IMR-90 (cell line): Measurements from ENCODE around the gene FAAP20. TPM values are rescaled to one million over a fixed set of nuclear protein-coding genes. Genes with fewer than 3 reads are reported as not detected.

Experiments
- ATAC-seq: fragments of 200-7000 bp; cut with Tn5 transposase; 2 replicates; pipeline ENCODE4 v1.9.1; 2020; ENCODE audit warnings: low read depth, mild to moderate bottlenecking, moderate library complexity
- BruUV-seq: library from RNA; stranded (reverse); fragments of 400-500 nt; replicated peaks from 2 replicates; lab custom pipeline; 2021; lab: Mats Ljungman, UMichigan
- CTCF ChIA-PET: fragments of 300-600 bp; formaldehyde crosslinking; extraction: SDS; loops from one replicate; lab custom pipeline; 2021; ENCODE audit warnings: antibody characterized with exemption; lab: Yijun Ruan, JAX
- POLR2A ChIA-PET: fragments of 300-600 bp; sonication (Branson Sonifier 250); formaldehyde crosslinking; loops from one replicate; lab custom pipeline; 2022; ENCODE audit warnings: antibody characterized with exemption; ENCODE audit not compliant: unreplicated experiment; lab: Charles Lee
- DNase-seq: peaks from one replicate; pipeline ENCODE4 v3.0.0; 2013
- H2AFZ ChIP-seq: replicated peaks from 2 replicates; pipeline ENCODE3; 2013; ENCODE audit warnings: low read length, mild to moderate bottlenecking; ENCODE audit not compliant: poor library complexity
- H2AK5ac ChIP-seq: 2 replicates; pipeline ENCODE4 v1.6.1; 2013; ENCODE audit warnings: low read depth, low read length, inconsistent platforms
- H2AK9ac ChIP-seq: replicated peaks from 2 replicates; pipeline ENCODE3; 2013; ENCODE audit warnings: mild to moderate bottlenecking, low read depth, low read length, moderate library complexity; ENCODE audit not compliant: poor library complexity
- H2BK120ac ChIP-seq: 2 replicates; pipeline ENCODE4 v1.6.1; 2013; ENCODE audit warnings: low read depth, low read length, inconsistent platforms
- H2BK15ac ChIP-seq: 3 replicates; pipeline ENCODE4 v1.6.1; 2013; ENCODE audit warnings: low read depth, low read length, inconsistent platforms
- H2BK20ac ChIP-seq: 2 replicates; pipeline ENCODE4 v1.6.1; 2013; ENCODE audit warnings: low read depth, mild to moderate bottlenecking, inconsistent platforms, low read length, moderate library complexity
- H2BK5ac ChIP-seq: 2 replicates; pipeline ENCODE4 v1.6.1; 2013; ENCODE audit warnings: mild to moderate bottlenecking, low read depth, low read length, inconsistent platforms; ENCODE audit not compliant: poor library complexity, severe bottlenecking
- H3K14ac ChIP-seq: replicated peaks from 2 replicates; pipeline ENCODE4 v1.6.1; 2013; ENCODE audit warnings: low read depth, low read length, inconsistent platforms
- H3K18ac ChIP-seq: 2 replicates; pipeline ENCODE4 v1.6.1; 2013; ENCODE audit warnings: low read depth, low read length, control low read depth
- H3K23ac ChIP-seq: 2 replicates; pipeline ENCODE4 v1.6.1; 2013; ENCODE audit warnings: low read depth, low read length, inconsistent platforms
- H3K27ac ChIP-seq: 2 replicates; pipeline ENCODE4 v1.5.1; 2013; ENCODE audit warnings: mild to moderate bottlenecking, control low read depth, low read length; ENCODE audit not compliant: insufficient read depth
- H3K27me3 ChIP-seq: 2 replicates; pipeline ENCODE4 v1.6.1; 2013; ENCODE audit warnings: low read length; ENCODE audit not compliant: control insufficient read depth, insufficient read depth
- H3K36me3 ChIP-seq: 2 replicates; pipeline ENCODE4 v1.6.1; 2013; ENCODE audit warnings: low read length, mixed read lengths; ENCODE audit not compliant: control insufficient read depth, insufficient read depth
- H3K4ac ChIP-seq: 2 replicates; pipeline ENCODE4 v1.6.1; 2013; ENCODE audit warnings: low read depth, low read length, inconsistent platforms
- H3K4me1 ChIP-seq: 2 replicates; pipeline ENCODE4 v1.6.1; 2013; ENCODE audit warnings: low read length, mixed read lengths; ENCODE audit not compliant: control insufficient read depth, insufficient read depth
- H3K4me2 ChIP-seq: 2 replicates; pipeline ENCODE4 v1.6.1; 2013; ENCODE audit warnings: low read depth, mild to moderate bottlenecking, control low read depth, low read length, moderate library complexity
- H3K4me3 ChIP-seq: 2 replicates; pipeline ENCODE4 v1.5.1; 2013; ENCODE audit warnings: low read depth, mild to moderate bottlenecking, control low read depth, low read length, moderate library complexity; ENCODE audit not compliant: insufficient read depth
- H3K56ac ChIP-seq: 2 replicates; pipeline ENCODE4 v1.6.1; 2013; ENCODE audit warnings: low read length, inconsistent platforms; ENCODE audit not compliant: insufficient read depth; ENCODE audit errors: extremely low read depth
- H3K79me1 ChIP-seq, 2 experiments: 2 replicates each; pipeline ENCODE4 v1.6.1; 2013; ENCODE audit warnings: low read length in 2 of 2, inconsistent platforms in 1 of 2, low read depth in 1 of 2
- H3K9ac ChIP-seq: 2 replicates; pipeline ENCODE4 v1.6.1; 2013; ENCODE audit warnings: low read depth, low read length, control low read depth
- H3K9me1 ChIP-seq: 2 replicates; pipeline ENCODE4 v1.6.1; 2013; ENCODE audit warnings: low read length, inconsistent platforms; ENCODE audit not compliant: insufficient read depth
- H3K9me3 ChIP-seq: 2 replicates; pipeline ENCODE4 v1.6.1; 2013; ENCODE audit warnings: low read length; ENCODE audit not compliant: control insufficient read depth, insufficient read depth
- H4K20me1 ChIP-seq: 2 replicates; pipeline ENCODE4 v1.6.1; 2013; ENCODE audit warnings: low read length, inconsistent platforms; ENCODE audit not compliant: insufficient read depth
- H4K5ac ChIP-seq: 2 replicates; pipeline ENCODE4 v1.6.1; 2013; ENCODE audit warnings: mild to moderate bottlenecking, low read depth, low read length, control low read depth
- H4K8ac ChIP-seq, 2 experiments: 2 replicates each; pipeline ENCODE4 v1.6.1; 2013; ENCODE audit warnings: low read depth in 2 of 2, low read length in 2 of 2, control low read depth in 1 of 2, inconsistent platforms in 1 of 2
- H4K91ac ChIP-seq: 2 replicates; pipeline ENCODE4 v1.6.1; 2013; ENCODE audit warnings: low read depth, low read length, inconsistent platforms; ENCODE audit not compliant: insufficient read depth
- BHLHE40 ChIP-seq: fragments of 150-350 bp; IDR thresholded peaks from 2 replicates; pipeline ENCODE4 v1.6.1; 2016; ENCODE audit warnings: mild to moderate bottlenecking, low read depth, low read length
- CEBPB ChIP-seq: IDR thresholded peaks from 2 replicates; pipeline ENCODE4 v1.6.1; 2012; ENCODE audit warnings: low read depth, low read length, improper control_type of control experiment
- CTCF ChIP-seq: conservative IDR thresholded peaks from 2 replicates; pipeline ENCODE4 v1.5.1; 2012; ENCODE audit warnings: mild to moderate bottlenecking, low read depth, low read length, improper control_type of control experiment
- FOS ChIP-seq: fragments of 150-350 bp; IDR thresholded peaks from 2 replicates; pipeline ENCODE4 v1.6.1; 2016; ENCODE audit warnings: low read depth, low read length
- POLR2A ChIP-seq: IDR thresholded peaks from 2 replicates; pipeline ENCODE4 v1.6.1; 2012; ENCODE audit warnings: mild to moderate bottlenecking, low read depth, low read length
- RCOR1 ChIP-seq: IDR thresholded peaks from 2 replicates; pipeline ENCODE4 v1.6.1; 2012; ENCODE audit warnings: mild to moderate bottlenecking, low read length, improper control_type of control experiment; ENCODE audit not compliant: insufficient replicate concordance
- SMC3 ChIP-seq: fragments of 150-350 bp; IDR thresholded peaks from 2 replicates; pipeline ENCODE4 v1.6.1; 2016; ENCODE audit warnings: low read depth, mild to moderate bottlenecking, antibody characterized with exemption, low read length, moderate library complexity
- WGBS, 2 experiments: methylation state at CpG; one replicate each; pipeline versions ENCODE4 v1.1.5 to v1.1.7; 2013; ENCODE audit warnings: missing lambda C conversion rate in 2 of 2; ENCODE audit not compliant: insufficient read length in 1 of 2; ENCODE audit errors: extremely low coverage in 2 of 2; 5-methylcytosine and 5-hydroxymethylcytosine counted together
- dilution Hi-C: fragments of 300-500 bp; cut with HindIII; formaldehyde crosslinking; loops from one replicate; pipeline ENCODE4 v1.14.3; 2018; ENCODE audit warnings: low sequenced_read_pairs; ENCODE audit not compliant: unreplicated experiment
- in situ Hi-C: fragments of 300-500 bp; cut with MboI; formaldehyde crosslinking; loops from 3 replicates; pipeline ENCODE4 v1.14.3; 2019; ENCODE audit warnings: low sequenced_read_pairs, inconsistent platforms, mixed read lengths
- intact Hi-C: fragments of 100-400 bp; cut with micrococcal nuclease; formaldehyde crosslinking; loops from 2 replicates; pipeline ENCODE4 v1.10.0; 2022
- polyA plus RNA-seq, 3 experiments: library from polyadenylated mRNA; depleted of rRNA; stranded (reverse); fragments of >200 nt; gene quantifications; 2 replicates each; pipeline ENCODE4 v1.2.3, GENCODE V29; 2012; ENCODE audit warnings: low replicate concordance in 1 of 3
- total RNA-seq: library from RNA; depleted of rRNA; stranded (reverse); fragments of >200 nt; gene quantifications from 2 replicates; pipeline ENCODE4 v1.2.3, GENCODE V29; 2012

Gene FAAP20
- total and polyA plus RNA-seq, 2 of the 4 experiments (the other 2 are of a cell fraction): 6.5 to 31.5 TPM

DNA sequence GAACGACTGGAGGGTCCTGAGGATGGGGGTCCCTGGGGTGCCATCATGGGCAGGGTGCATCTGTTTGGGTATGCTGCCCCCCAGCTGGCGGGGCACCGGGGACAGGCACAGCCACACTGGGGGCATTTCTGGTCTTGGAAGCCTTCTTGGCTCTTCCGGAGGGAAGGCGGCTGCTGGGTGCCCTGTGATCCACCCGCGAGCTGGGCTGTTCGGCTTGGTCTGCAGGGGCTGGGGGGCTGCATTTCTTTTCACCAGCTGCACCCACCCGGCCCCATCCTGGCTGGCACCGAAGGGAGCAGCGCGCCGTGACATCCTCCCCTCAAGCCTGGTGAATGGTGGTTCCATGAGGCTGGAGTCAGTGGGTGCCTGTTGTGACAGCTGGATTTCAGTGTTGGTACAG, 12.2 kb downstream of the FAAP20 start:
- TF ChIP-seq BHLHE40 (no peak), CEBPB (no peak), RCOR1 (no peak), FOS (no peak), POLR2A (no peak), SMC3 (no peak), CTCF (no peak)
- ATAC-seq: no peak
- Histone ChIP-seq H3K9me3 (no peaks in the 10 kb centered on the region), H3K56ac (no peak overlapping the region), H3K9ac (no peak overlapping the region), H3K23ac (no peak overlapping the region), H4K5ac (no peak overlapping the region), H3K9me1 (no peaks in the 10 kb centered on the region), H3K4me1 (no peaks in the 10 kb centered on the region), H3K4me2 (no peak overlapping the region), H3K14ac (no peak overlapping the region), H2BK20ac (no peak overlapping the region), H3K4ac (no peak overlapping the region), H2BK5ac (no peak overlapping the region), H3K27ac (no peak overlapping the region), H2BK15ac (no peak overlapping the region), H3K36me3 (peaks cover 9% of the 10 kb centered on the region; the same call in 1 of the 2 replicates), H3K27me3 (no peaks in the 10 kb centered on the region), H2BK120ac (no peak overlapping the region), H4K8ac (no peak overlapping the region), H3K4me3 (no peak overlapping the region), H2AFZ (no peak overlapping the region), H4K91ac (no peak overlapping the region), H2AK9ac (no peak overlapping the region), H2AK5ac (no peak overlapping the region), H3K18ac (no peak overlapping the region), H4K20me1 (no peaks in the 10 kb centered on the region), H3K79me1 (no peaks in the 10 kb centered on the region; a peak in 1 of 4 replicates)
- in situ Hi-C loops (loop anchor here (25.0 kb wide), 1 partner anchor 355 kb away; the partner anchor contains the start of genes HES5 and PANK4), dilution Hi-C loops (no loop called here), intact Hi-C loops (no loop called here)
- DNase-seq: no peak
- POLR2A ChIA-PET: no interaction called here
- BruUV-seq: no TSS peak
- CTCF ChIA-PET: interaction anchor here (1.4 kb wide), 1 partner anchor 8 kb away, joined by 5 read pairs; no protein-coding TSS in a partner anchor
- WGBS, 2 experiments: 94% methylated on average over 9 of the region's 13 CpGs; no CpG with 5 or more reads in 1 of the 2 experiments
